DOHH2 (cell line): Measurements from ENCODE around the gene SLAMF1.

ENCODE experiments used
- H3F3A ChIP-seq: fragments of 200-600 bp; sonication (generic), shearing (Covaris generic); 2 replicates; pipeline ENCODE4 v1.6.0; 2016; ENCODE audit warnings: antibody characterized with exemption, mild to moderate bottlenecking; ENCODE audit not compliant: control insufficient read depth, insufficient read depth
- H3K27ac ChIP-seq: fragments of 200-600 bp; sonication (generic); 2 replicates; pipeline ENCODE4 v1.5.1; 2014; ENCODE audit warnings: low read depth, mild to moderate bottlenecking, low read length, moderate library complexity
- H3K27me3 ChIP-seq: fragments of 200-600 bp; sonication (generic); 2 replicates; pipeline ENCODE4 v1.6.1; 2014; ENCODE audit warnings: mild to moderate bottlenecking, low read length, mixed read lengths; ENCODE audit not compliant: control insufficient read depth
- H3K36me3 ChIP-seq: fragments of 200-600 bp; sonication (generic); 2 replicates; pipeline ENCODE4 v1.6.1; 2014; ENCODE audit warnings: mild to moderate bottlenecking, low read length, moderate library complexity, mixed read lengths; ENCODE audit not compliant: control insufficient read depth
- H3K4me1 ChIP-seq: fragments of 200-600 bp; sonication (generic); 2 replicates; pipeline ENCODE4 v1.6.1; 2014; ENCODE audit warnings: mild to moderate bottlenecking, low read length, mixed read lengths; ENCODE audit not compliant: control insufficient read depth
- H3K4me2 ChIP-seq: fragments of 200-600 bp; sonication (generic); 2 replicates; pipeline ENCODE4 v1.6.0; 2014; ENCODE audit warnings: mild to moderate bottlenecking, low read length, moderate library complexity
- H3K4me3 ChIP-seq: fragments of 200-600 bp; sonication (generic); 2 replicates; pipeline ENCODE4 v1.5.1; 2014; ENCODE audit warnings: mild to moderate bottlenecking, low read length, mixed read lengths
- H3K79me2 ChIP-seq: fragments of 200-600 bp; sonication (generic); 2 replicates; pipeline ENCODE4 v1.6.1; 2014; ENCODE audit warnings: mild to moderate bottlenecking, low read length, mixed read lengths; ENCODE audit not compliant: control insufficient read depth
- H3K9me2 ChIP-seq: fragments of 200-600 bp; sonication (generic); replicated peaks from 2 replicates; pipeline ENCODE4 v1.6.1; 2014; ENCODE audit warnings: mild to moderate bottlenecking, low read length, mixed read lengths; ENCODE audit not compliant: control insufficient read depth
- H3K9me3 ChIP-seq: fragments of 200-600 bp; sonication (generic); 2 replicates; pipeline ENCODE4 v1.6.1; 2014; ENCODE audit warnings: antibody characterized with exemption, low read length, mixed read lengths; ENCODE audit not compliant: control insufficient read depth, insufficient read depth
- H4K20me1 ChIP-seq: fragments of 200-600 bp; sonication (generic); 2 replicates; pipeline ENCODE4 v1.6.0; 2014; ENCODE audit warnings: low read depth, mild to moderate bottlenecking, antibody characterized with exemption, low read length, moderate library complexity; ENCODE audit not compliant: control insufficient read depth, insufficient read depth
- CTCF ChIP-seq: fragments of 200-600 bp; sonication (generic); IDR thresholded peaks from one replicate; pipeline ENCODE4 v1.5.1; 2014; ENCODE audit warnings: antibody characterized with exemption, mild to moderate bottlenecking, low read depth, low read length; ENCODE audit not compliant: poor library complexity, severe bottlenecking
- EZH2phosphoT487 ChIP-seq: fragments of 200-600 bp; sonication (generic); IDR thresholded peaks from 2 replicates; pipeline ENCODE4 v1.6.1; 2017; ENCODE audit warnings: borderline replicate concordance, mild to moderate bottlenecking, antibody characterized with exemption, low read length, moderate library complexity, mixed read lengths

The SLAMF1 gene

DNA sequence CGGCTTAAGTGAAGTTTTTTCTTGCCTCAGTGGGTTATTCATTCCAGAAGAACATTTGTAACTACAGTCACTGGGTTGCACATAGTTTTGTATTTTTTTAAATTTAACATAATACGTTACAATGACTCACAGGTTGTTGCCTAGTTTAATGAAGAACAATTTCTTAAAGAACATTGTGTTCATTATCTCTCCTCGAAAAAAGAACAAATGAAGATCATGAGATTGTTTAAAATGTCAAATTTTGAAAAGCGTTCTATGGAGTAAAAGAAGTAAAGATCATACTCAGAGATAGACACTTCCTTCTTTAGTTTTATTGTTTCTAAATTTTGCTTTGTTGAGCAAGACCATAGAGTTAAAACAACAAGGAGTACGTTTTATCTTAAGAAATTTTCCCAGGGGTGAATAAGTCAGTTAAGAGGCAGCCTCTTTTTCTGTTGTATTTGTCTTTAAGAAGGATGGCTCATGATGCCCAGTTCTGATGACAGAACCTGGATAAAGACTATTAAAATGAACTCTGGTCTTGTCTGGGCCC lies 10.5 kb upstream of the SLAMF1 start:
- Histone ChIP-seq H3K27me3 (no peaks in the 10 kb centered on the region; the same call in 1 of the 2 replicates), H3K4me2 (peak overlapping the region; percentile 43)
- TF ChIP-seq CTCF (no peak), EZH2phosphoT487 (no peak)

GRCh38 chr1:160656737-160657136 lies 9.9 kb upstream of the SLAMF1 start:
- Histone ChIP-seq H3F3A (peaks cover 8% of the 10 kb centered on the region; the same call in 1 of the 2 replicates), H3K79me2 (no peaks in the 10 kb centered on the region), H4K20me1 (no peaks in the 10 kb centered on the region), H3K4me1 (peaks cover 79% of the 10 kb centered on the region), H3K27ac (no peak overlapping the region), H3K9me2 (no peaks in the 10 kb centered on the region), H3K9me3 (peaks cover 6% of the 10 kb centered on the region; the same call in 1 of the 2 replicates), H3K4me3 (no peak overlapping the region), H3K27me3 (no peaks in the 10 kb centered on the region; the same call in 1 of the 2 replicates), H3K36me3 (no peaks in the 10 kb centered on the region; the same call in 1 of the 2 replicates), H3K4me2 (peak overlapping the region; percentile 43)
- no peak for TF ChIP-seq CTCF
- TF ChIP-seq EZH2phosphoT487 = no peak

More for the DNA sequence above, 10.5 kb upstream of the SLAMF1 start:
- Histone ChIP-seq H3K4me1 (peaks cover 73% of the 10 kb centered on the region), H3K9me2 (no peaks in the 10 kb centered on the region), H3K27ac (no peak overlapping the region), H3K4me3 (peak overlapping the region; percentile 24; the same call in 1 of the 2 replicates), H3K79me2 (no peaks in the 10 kb centered on the region), H3K36me3 (no peaks in the 10 kb centered on the region; the same call in 1 of the 2 replicates), H3K9me3 (peaks cover 6% of the 10 kb centered on the region; the same call in 1 of the 2 replicates), H3F3A (peaks cover 12% of the 10 kb centered on the region; the same call in 1 of the 2 replicates), H4K20me1 (no peaks in the 10 kb centered on the region)

- H3K4me1 ChIP-seq = peaks cover 82% of the 10 kb centered on the region
These were observed 6.8 kb upstream of the SLAMF1 start for GRCh38 chr1:160653620-160654016.

More at GRCh38 chr1:160653620-160654016, 6.8 kb upstream of the SLAMF1 start:
- Histone ChIP-seq H3K4me2 (peak overlapping the region; percentile 59), H3K9me3 (no peaks in the 10 kb centered on the region), H3F3A (peaks cover 8% of the 10 kb centered on the region; the same call in 1 of the 2 replicates), H3K27ac (peak overlapping the region; percentile 74), H3K79me2 (no peaks in the 10 kb centered on the region), H3K4me3 (peak overlapping the region; percentile 49), H4K20me1 (no peaks in the 10 kb centered on the region), H3K27me3 (no peaks in the 10 kb centered on the region; the same call in 1 of the 2 replicates), H3K9me2 (no peaks in the 10 kb centered on the region), H3K36me3 (no peaks in the 10 kb centered on the region; the same call in 1 of the 2 replicates)
- TF ChIP-seq EZH2phosphoT487 = no peak
- TF ChIP-seq CTCF = no peak
